Prostate gland (tissue), 2 donors: ENCODE results near the gene MITF.

Source experiments
- POLR2A ChIP-seq: fragments of 450-650 bp; IDR thresholded peaks from one replicate; pipeline ENCODE4 v1.6.1; 2016; ENCODE audit warnings: antibody characterized with exemption, mild to moderate bottlenecking
- TF ChIP-seq, protein P1 (sequence below), 4 experiments: fragments of 200-600 bp in 2 of 4; fragments of 450-650 bp in 2 of 4; sonication (generic) in 2 of 4; IDR thresholded peaks; 1 replicate in 3 of 4; 2 replicates in 1 of 4; pipeline ENCODE4 v1.5.1; 2016 to 2019; ENCODE audit warnings: antibody characterized with exemption in 4 of 4, mild to moderate bottlenecking in 2 of 4, moderate library complexity in 2 of 4

DNA sequence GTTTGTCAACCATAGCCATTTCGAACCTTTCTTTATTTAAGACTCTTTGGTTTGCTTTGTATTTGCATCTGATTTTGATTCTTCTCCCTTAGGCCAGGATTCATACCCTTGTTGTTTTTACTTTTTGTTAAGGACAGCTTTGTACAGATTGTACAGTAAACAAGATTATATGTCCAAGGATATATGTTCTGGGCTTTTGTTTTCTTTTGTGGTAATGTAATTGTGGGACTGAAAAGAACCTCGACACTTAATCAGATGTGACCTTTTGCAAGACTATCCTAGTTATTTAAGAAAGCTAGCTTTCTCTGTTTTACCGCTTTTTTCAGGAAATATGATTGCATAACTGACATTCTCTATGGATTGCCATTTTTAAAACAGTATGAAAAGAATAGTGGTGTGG lies 193.2 kb downstream of the MITF start:
- TF ChIP-seq, protein P1, sequence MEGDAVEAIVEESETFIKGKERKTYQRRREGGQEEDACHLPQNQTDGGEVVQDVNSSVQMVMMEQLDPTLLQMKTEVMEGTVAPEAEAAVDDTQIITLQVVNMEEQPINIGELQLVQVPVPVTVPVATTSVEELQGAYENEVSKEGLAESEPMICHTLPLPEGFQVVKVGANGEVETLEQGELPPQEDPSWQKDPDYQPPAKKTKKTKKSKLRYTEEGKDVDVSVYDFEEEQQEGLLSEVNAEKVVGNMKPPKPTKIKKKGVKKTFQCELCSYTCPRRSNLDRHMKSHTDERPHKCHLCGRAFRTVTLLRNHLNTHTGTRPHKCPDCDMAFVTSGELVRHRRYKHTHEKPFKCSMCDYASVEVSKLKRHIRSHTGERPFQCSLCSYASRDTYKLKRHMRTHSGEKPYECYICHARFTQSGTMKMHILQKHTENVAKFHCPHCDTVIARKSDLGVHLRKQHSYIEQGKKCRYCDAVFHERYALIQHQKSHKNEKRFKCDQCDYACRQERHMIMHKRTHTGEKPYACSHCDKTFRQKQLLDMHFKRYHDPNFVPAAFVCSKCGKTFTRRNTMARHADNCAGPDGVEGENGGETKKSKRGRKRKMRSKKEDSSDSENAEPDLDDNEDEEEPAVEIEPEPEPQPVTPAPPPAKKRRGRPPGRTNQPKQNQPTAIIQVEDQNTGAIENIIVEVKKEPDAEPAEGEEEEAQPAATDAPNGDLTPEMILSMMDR (IDR thresholded peaks at IDR 0.05), result no peak
- no peak for TF ChIP-seq POLR2A
